Cardiac muscle cell (in vitro differentiated cells and primary cell): ENCODE measurements around the gene TMEM255B. TPM values are rescaled to one million over a fixed set of nuclear protein-coding genes. Genes with fewer than 3 reads are reported as not detected.

ENCODE experiments used
- DNase-seq, 2 donors: peaks; one replicate each; pipeline versions ENCODE4 v3.0.0 to v3.0.0-alpha.2; 2010 to 2017; ENCODE audit warnings: low read depth in 1 of 2, low spot score in 1 of 2
- H3K27ac ChIP-seq: fragments of 200-600 bp; sonication (generic); 2 replicates; pipeline ENCODE4 v1.5.1; 2016
- H3K27me3 ChIP-seq: fragments of 200-600 bp; sonication (generic); 2 replicates; pipeline ENCODE4 v1.6.0; 2016; ENCODE audit warnings: control low read depth
- H3K36me3 ChIP-seq: fragments of 200-600 bp; sonication (generic); 2 replicates; pipeline ENCODE4 v1.5.1; 2016; ENCODE audit warnings: control low read depth
- H3K4me1 ChIP-seq: fragments of 200-600 bp; sonication (generic); 2 replicates; pipeline ENCODE4 v1.8.1; 2017; ENCODE audit warnings: low read depth, mild to moderate bottlenecking, mixed run types
- H3K4me3 ChIP-seq: fragments of 200-600 bp; sonication (generic); 2 replicates; pipeline ENCODE4 v1.5.1; 2016; ENCODE audit warnings: mild to moderate bottlenecking
- H3K9me3 ChIP-seq: fragments of 200-600 bp; sonication (generic); 2 replicates; pipeline ENCODE4 v1.5.1; 2017; ENCODE audit warnings: low read depth, mild to moderate bottlenecking, control low read depth
- polyA plus RNA-seq: library from polyadenylated mRNA; unstranded; fragments of >200 nt; fragmentation: Nextera tagmentation; extraction: Ambion mirVana; gene quantifications from 2 replicates; pipeline ENCODE4 v1.2.1, GENCODE V29; 2016
- total RNA-seq: library from RNA; depleted of rRNA; stranded (reverse); fragments of >200 nt; gene quantifications from 2 replicates; pipeline ENCODE4 v1.2.3, GENCODE V29; 2016
- TF ChIP-seq, protein P1 (sequence below): IDR thresholded peaks from 2 replicates; pipeline ENCODE4 v1.5.1; 2012; ENCODE audit warnings: low read depth, mild to moderate bottlenecking, low read length

The TMEM255B gene
- total and polyA plus RNA-seq, 2 experiments from 2014 or later, result 0.17 TPM; not detected in 1

DNA sequence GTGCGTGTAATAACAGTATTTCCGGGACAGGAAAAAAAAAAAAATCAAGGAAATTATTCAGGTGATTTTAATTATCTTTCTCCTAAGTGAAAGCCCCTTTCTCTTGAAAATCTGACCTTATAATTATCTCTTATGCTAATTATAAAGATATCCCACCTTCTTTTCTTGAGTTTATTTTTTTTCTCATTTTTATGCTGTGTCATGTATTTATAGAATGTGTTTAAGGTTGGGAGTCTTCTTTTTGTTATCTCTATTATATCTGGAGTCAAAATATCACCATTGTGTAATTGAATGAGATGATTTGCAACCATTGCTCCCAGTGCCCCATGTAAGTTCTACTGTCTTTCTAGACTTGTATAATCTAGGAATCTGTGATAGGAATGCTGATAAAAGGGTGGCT lies 3.0 kb downstream of the TMEM255B start:
- Histone ChIP-seq H3K27me3 (peaks cover 62% of the 10 kb centered on the region), H3K4me3 (no peak overlapping the region), H3K27ac (no peak overlapping the region), H3K36me3 (no peaks in the 10 kb centered on the region), H3K4me1 (peaks cover 6% of the 10 kb centered on the region), H3K9me3 (no peaks in the 10 kb centered on the region)
- TF ChIP-seq, protein P1, sequence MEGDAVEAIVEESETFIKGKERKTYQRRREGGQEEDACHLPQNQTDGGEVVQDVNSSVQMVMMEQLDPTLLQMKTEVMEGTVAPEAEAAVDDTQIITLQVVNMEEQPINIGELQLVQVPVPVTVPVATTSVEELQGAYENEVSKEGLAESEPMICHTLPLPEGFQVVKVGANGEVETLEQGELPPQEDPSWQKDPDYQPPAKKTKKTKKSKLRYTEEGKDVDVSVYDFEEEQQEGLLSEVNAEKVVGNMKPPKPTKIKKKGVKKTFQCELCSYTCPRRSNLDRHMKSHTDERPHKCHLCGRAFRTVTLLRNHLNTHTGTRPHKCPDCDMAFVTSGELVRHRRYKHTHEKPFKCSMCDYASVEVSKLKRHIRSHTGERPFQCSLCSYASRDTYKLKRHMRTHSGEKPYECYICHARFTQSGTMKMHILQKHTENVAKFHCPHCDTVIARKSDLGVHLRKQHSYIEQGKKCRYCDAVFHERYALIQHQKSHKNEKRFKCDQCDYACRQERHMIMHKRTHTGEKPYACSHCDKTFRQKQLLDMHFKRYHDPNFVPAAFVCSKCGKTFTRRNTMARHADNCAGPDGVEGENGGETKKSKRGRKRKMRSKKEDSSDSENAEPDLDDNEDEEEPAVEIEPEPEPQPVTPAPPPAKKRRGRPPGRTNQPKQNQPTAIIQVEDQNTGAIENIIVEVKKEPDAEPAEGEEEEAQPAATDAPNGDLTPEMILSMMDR, result no peak
- DNase-seq, result no peak

DNA sequence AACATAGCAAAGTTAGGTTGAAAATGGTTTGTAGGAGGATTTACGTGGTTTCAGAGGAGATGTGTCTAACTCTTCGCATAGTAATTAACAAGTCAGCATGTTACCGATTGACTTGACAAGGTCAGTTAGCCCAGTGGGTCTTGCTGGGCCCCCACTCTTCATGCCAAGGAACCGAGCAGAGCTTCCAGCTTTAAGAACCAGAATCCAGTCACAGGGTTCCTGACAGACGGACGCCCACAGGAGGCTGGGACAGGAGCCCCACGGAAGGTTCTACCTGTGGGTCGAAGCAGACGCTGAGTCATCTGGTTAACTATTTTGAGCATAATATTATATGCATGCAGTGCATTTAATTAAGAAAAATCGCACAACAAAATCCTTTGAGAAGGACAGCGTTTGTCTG lies 3.5 kb downstream of the TMEM255B start:
- H3K4me1 ChIP-seq, result peaks cover 6% of the 10 kb centered on the region
- H3K36me3 ChIP-seq, result no peaks in the 10 kb centered on the region
- no peaks in the 10 kb centered on the region for H3K9me3 ChIP-seq
- TF ChIP-seq, protein P1, result no peak
- no peak overlapping the region for H3K27ac ChIP-seq
- H3K27me3 ChIP-seq, result peaks cover 62% of the 10 kb centered on the region
- no peak overlapping the region for H3K4me3 ChIP-seq
- DNase-seq, result no peak

DNA sequence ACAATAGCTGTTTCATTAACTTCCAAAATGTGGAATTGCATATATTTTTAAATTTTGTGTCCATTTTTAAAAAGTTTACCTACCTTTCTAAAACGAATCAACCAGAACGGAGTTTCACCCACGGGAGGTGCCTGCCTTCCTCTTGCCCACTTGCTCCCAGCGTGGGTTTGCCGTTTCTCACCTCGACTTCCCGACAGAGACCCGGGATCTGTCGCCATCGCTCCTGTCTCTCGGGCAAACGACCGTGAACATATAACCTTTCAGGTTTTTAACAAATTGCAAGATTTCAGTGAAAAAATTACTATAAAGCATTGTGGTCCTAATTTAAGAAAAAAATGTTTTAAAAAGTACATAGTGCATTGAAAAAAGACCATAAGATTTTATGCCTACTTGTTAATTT lies 4.2 kb downstream of the TMEM255B start:
- TF ChIP-seq, protein P1, result no peak
- DNase-seq, result no peak
- Histone ChIP-seq H3K36me3 (no peaks in the 10 kb centered on the region), H3K27me3 (peaks cover 57% of the 10 kb centered on the region), H3K27ac (no peak overlapping the region), H3K4me1 (peaks cover 6% of the 10 kb centered on the region), H3K9me3 (no peaks in the 10 kb centered on the region), H3K4me3 (no peak overlapping the region)

DNA sequence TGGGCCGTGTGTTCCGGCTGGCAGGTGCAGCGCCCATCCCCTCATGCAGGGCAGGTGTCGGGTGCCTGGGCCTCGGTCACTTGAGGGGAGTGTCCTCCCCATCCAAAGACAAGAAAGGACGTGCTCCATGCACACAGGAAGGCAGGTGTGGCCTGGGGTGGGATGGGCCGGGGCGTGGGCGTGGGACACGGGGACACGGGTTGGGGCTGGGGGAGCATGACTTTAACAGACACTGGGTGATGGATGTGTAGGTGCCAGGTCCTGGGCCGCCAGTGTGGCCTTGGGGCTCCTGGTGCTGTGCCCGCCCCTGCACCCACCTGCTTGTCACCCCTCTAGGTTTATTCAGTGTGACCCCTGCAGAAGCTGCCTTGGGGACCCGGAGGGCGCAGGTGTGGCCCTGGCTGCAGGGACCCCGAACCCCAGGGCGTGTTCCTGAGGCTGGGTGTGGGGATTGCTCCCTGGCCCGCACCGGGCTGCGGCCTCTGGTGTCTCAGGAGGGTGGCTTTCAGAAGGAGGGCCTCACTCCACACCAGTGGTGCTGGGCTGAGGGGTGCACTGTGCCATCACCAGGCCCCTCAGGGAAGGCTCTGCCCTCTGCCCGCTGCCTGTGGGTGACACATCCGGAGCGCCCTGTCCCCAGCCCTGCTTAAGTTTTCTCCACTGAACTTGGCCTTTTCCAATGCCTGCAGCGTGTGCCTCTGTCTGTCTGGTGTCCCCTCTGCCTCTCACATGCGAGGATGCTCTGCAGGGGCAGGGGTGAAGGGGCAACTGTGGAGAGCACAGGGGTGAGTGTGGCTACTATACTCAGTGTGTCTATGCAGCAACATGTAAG lies 5.2 kb downstream of the TMEM255B start:
- no peak for DNase-seq
- Histone ChIP-seq H3K36me3 (no peaks in the 10 kb centered on the region), H3K4me3 (no peak overlapping the region), H3K27ac (no peak overlapping the region), H3K9me3 (no peaks in the 10 kb centered on the region), H3K27me3 (peaks cover 50% of the 10 kb centered on the region), H3K4me1 (peaks cover 6% of the 10 kb centered on the region)
- TF ChIP-seq, protein P1, result no peak

DNA sequence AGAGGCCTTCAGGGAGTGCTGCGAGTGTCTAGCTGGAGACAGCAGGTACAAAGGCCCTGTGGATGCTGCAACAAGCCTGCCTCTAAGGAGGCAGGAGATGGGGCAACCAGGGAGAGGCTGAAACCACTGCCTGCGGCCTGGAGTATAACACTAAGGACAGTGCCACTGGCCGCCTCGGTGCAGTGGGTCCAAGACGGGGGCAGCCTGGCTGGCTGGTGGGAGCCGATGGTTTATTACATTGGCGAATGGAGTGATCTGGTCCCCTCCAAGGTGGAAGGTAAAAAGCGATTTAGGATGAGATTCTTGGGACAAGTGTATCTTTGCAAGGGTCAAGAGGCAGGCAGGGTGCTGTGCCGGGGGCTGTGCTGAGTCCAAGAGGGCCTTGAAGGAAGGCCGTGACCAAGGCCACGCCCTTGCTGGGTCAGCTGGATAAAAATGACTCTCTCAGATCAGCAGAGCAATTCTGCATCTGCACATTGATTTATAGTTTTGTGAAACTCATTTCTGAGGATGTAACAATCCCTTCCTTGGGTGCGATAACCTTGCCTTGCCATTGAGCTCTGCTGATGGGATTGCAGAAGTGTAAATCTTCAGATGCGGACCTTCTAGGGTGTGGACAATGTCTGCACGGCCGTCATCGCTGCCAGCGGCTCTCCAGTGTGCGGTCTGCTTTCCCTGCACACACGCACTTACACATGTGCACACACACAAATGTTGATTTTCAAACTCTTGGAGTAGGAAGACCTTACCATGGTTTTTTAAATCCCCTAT lies 6.0 kb downstream of the TMEM255B start:
- TF ChIP-seq, protein P1, result no peak
- no peak for DNase-seq
- H3K4me3 ChIP-seq, result no peak overlapping the region
- no peaks in the 10 kb centered on the region for H3K4me1 ChIP-seq
- H3K36me3 ChIP-seq, result no peaks in the 10 kb centered on the region
- H3K9me3 ChIP-seq, result no peaks in the 10 kb centered on the region
- no peak overlapping the region for H3K27ac ChIP-seq
- peaks cover 42% of the 10 kb centered on the region for H3K27me3 ChIP-seq
